Stomach smooth muscle (tissue), 2 donors: ENCODE results near the gene PTPN6.

Experiments
- H3K27ac ChIP-seq: one replicate; pipeline ENCODE4 v1.7.0; 2013; ENCODE audit warnings: mild to moderate bottlenecking, low read length, inconsistent platforms
- H3K27me3 ChIP-seq, 2 donors: one replicate each; pipeline ENCODE4 v1.7.0; 2013; ENCODE audit warnings: low read length in 2 of 2; ENCODE audit not compliant: insufficient read depth in 2 of 2, control insufficient read depth in 1 of 2
- H3K36me3 ChIP-seq, 2 donors: one replicate each; pipeline ENCODE4 v1.7.0; 2013; ENCODE audit warnings: low read length in 2 of 2; ENCODE audit not compliant: control insufficient read depth in 2 of 2, insufficient read depth in 2 of 2
- H3K4me1 ChIP-seq: one replicate; pipeline ENCODE4 v1.7.0; 2013; ENCODE audit warnings: low read length; ENCODE audit not compliant: control insufficient read depth, insufficient read depth
- H3K4me3 ChIP-seq, 2 donors: one replicate each; pipeline ENCODE4 v1.7.0; 2013; ENCODE audit warnings: low read length in 2 of 2
- H3K9ac ChIP-seq, 2 donors: one replicate each; pipeline ENCODE4 v1.7.0; 2013; ENCODE audit warnings: low read length in 2 of 2, mild to moderate bottlenecking in 1 of 2
- H3K9me3 ChIP-seq, 2 donors: one replicate each; pipeline ENCODE4 v1.7.0; 2013; ENCODE audit warnings: low read length in 2 of 2; ENCODE audit not compliant: control insufficient read depth in 2 of 2
- donor health status: healthy.
- donor health status: Pancreatic carcinoma.

The PTPN6 gene

GRCh38 chr12:6944381-6945186, 6.6 kb upstream of the PTPN6 start:
- Histone ChIP-seq H3K36me3 (peaks cover 6 to 21% of the 10 kb centered on the region in 2 donors), H3K4me1 (peaks cover 44% of the 10 kb centered on the region)

GRCh38 chr12:6945613-6946012, 5.5 kb upstream of the PTPN6 start:
- Histone ChIP-seq H3K4me3 (peak overlapping the region; percentile 4 to 94), H3K27me3 (no peaks in the 10 kb centered on the region), H3K9ac (peak overlapping the region in 1 of 2 donors; percentile 5), H3K4me1 (peaks cover 44% of the 10 kb centered on the region), H3K9me3 (no peaks in the 10 kb centered on the region), H3K27ac (no peak overlapping the region), H3K36me3 (peaks cover 6 to 17% of the 10 kb centered on the region in 2 donors)

More at GRCh38 chr12:6944381-6945186, 6.6 kb upstream of the PTPN6 start:
- peak overlapping the region; percentile 92 to 98 for H3K9ac ChIP-seq
- no peaks in the 10 kb centered on the region for H3K9me3 ChIP-seq
- peak overlapping the region; percentile 98 for H3K27ac ChIP-seq
- no peaks in the 10 kb centered on the region for H3K27me3 ChIP-seq
- H3K4me3 ChIP-seq = peak overlapping the region; percentile 88 to 94

GRCh38 chr12:6946033-6946919, 4.9 kb upstream of the PTPN6 start:
- peaks cover 6 to 13% of the 10 kb centered on the region in 2 donors for H3K36me3 ChIP-seq
- no peaks in the 10 kb centered on the region for H3K27me3 ChIP-seq
- no peak overlapping the region for H3K27ac ChIP-seq
- H3K9ac ChIP-seq = peak overlapping the region in 1 of 2 donors; percentile 5
- H3K4me3 ChIP-seq = peak overlapping the region in 1 of 2 donors; percentile 29
- H3K4me1 ChIP-seq = peaks cover 42% of the 10 kb centered on the region
- H3K9me3 ChIP-seq = no peaks in the 10 kb centered on the region

- H3K27me3 ChIP-seq = no peaks in the 10 kb centered on the region
- no peak overlapping the region for H3K9ac ChIP-seq
- peaks cover 2 to 9% of the 10 kb centered on the region in 2 donors for H3K36me3 ChIP-seq
- peaks cover 42% of the 10 kb centered on the region for H3K4me1 ChIP-seq
- H3K27ac ChIP-seq = no peak overlapping the region
- H3K4me3 ChIP-seq = peak overlapping the region in 1 of 2 donors; percentile 29
- no peaks in the 10 kb centered on the region for H3K9me3 ChIP-seq
Measured at GRCh38 chr12:6946920-6947374, 4.2 kb upstream of the PTPN6 start.

- H3K27ac ChIP-seq = no peak overlapping the region
- H3K36me3 ChIP-seq = peaks cover 2 to 9% of the 10 kb centered on the region in 2 donors
- no peaks in the 10 kb centered on the region for H3K9me3 ChIP-seq
- no peaks in the 10 kb centered on the region for H3K27me3 ChIP-seq
- no peak overlapping the region for H3K9ac ChIP-seq
- H3K4me3 ChIP-seq = no peak overlapping the region
- peaks cover 37% of the 10 kb centered on the region for H3K4me1 ChIP-seq
Measured at GRCh38 chr12:6947615-6948014, 3.5 kb upstream of the PTPN6 start.

GRCh38 chr12:6948873-6949594, 2.1 kb upstream of the PTPN6 start:
- H3K27ac ChIP-seq = peak overlapping the region; percentile 6

GRCh38 chr12:6950401-6950801, 755 bp upstream of the PTPN6 start:
- no peak overlapping the region for H3K27ac ChIP-seq
- peaks cover 2 to 9% of the 10 kb centered on the region in 2 donors for H3K36me3 ChIP-seq
- no peak overlapping the region for H3K9ac ChIP-seq

More at GRCh38 chr12:6948873-6949594, 2.1 kb upstream of the PTPN6 start:
- Histone ChIP-seq H3K4me3 (no peak overlapping the region), H3K9ac (no peak overlapping the region), H3K36me3 (peaks cover 2 to 9% of the 10 kb centered on the region in 2 donors), H3K9me3 (no peaks in the 10 kb centered on the region), H3K4me1 (peaks cover 31% of the 10 kb centered on the region), H3K27me3 (no peaks in the 10 kb centered on the region)

GRCh38 chr12:6951551-6952120, 480 bp downstream of the PTPN6 start:
- H3K27me3 ChIP-seq = no peaks in the 10 kb centered on the region
- H3K9ac ChIP-seq = peak overlapping the region in 1 of 2 donors; percentile 16
- H3K9me3 ChIP-seq = no peaks in the 10 kb centered on the region
- peaks cover 9% of the 10 kb centered on the region for H3K4me1 ChIP-seq
- H3K27ac ChIP-seq = no peak overlapping the region
- peak overlapping the region in 1 of 2 donors; percentile 49 for H3K4me3 ChIP-seq
- peaks cover 0 to 4% of the 10 kb centered on the region in 2 donors for H3K36me3 ChIP-seq

More at GRCh38 chr12:6950401-6950801, 755 bp upstream of the PTPN6 start:
- Histone ChIP-seq H3K4me3 (no peak overlapping the region), H3K27me3 (no peaks in the 10 kb centered on the region), H3K4me1 (peaks cover 18% of the 10 kb centered on the region), H3K9me3 (no peaks in the 10 kb centered on the region)

- peaks cover 6% of the 10 kb centered on the region for H3K4me1 ChIP-seq
- H3K9ac ChIP-seq = no peak overlapping the region
- peak overlapping the region in 1 of 2 donors; percentile 49 for H3K4me3 ChIP-seq
- no peak overlapping the region for H3K27ac ChIP-seq
- no peaks in the 10 kb centered on the region for H3K9me3 ChIP-seq
- H3K36me3 ChIP-seq = peaks cover 0 to under 1% of the 10 kb centered on the region in 2 donors
- no peaks in the 10 kb centered on the region for H3K27me3 ChIP-seq
Measured at GRCh38 chr12:6952121-6952862, 1.1 kb downstream of the PTPN6 start.
